NCI-H2029 treated with DMSO at 0.1 percent for 48 hours (cell line): Measurements from ENCODE around the gene GNB1.

Experiments used
- DNase-seq: peaks from one replicate; lab custom pipeline; 2025; lab: John Stamatoyannopoulos, UW

The GNB1 gene

GRCh38 chr1:1781526-1781903 is 109.4 kb downstream of the GNB1 start:
- no peak for DNase-seq

- DNase-seq, result no peak
These were observed 110.0 kb downstream of the GNB1 start for GRCh38 chr1:1780598-1781525.

- no peak for DNase-seq
These were observed 110.9 kb downstream of the GNB1 start for GRCh38 chr1:1779691-1780597.

DNA sequence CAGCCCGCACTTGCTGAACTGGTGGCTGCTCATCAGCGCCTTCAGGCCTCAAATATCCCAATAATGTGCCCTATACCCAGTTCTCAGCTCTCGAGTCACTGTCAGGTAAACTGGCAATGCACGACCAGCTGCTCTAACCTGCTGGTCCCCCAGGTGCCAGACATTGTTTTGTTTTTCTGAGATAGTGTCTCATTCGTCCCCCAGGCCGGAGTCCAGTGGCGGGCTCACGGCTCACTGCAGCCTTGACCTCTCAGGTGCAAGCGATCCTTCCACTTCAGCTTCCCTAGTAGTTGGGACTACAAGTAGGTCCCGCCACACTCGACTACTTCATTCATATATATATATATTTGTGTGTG is 111.6 kb downstream of the GNB1 start:
- DNase-seq, result no peak

DNA sequence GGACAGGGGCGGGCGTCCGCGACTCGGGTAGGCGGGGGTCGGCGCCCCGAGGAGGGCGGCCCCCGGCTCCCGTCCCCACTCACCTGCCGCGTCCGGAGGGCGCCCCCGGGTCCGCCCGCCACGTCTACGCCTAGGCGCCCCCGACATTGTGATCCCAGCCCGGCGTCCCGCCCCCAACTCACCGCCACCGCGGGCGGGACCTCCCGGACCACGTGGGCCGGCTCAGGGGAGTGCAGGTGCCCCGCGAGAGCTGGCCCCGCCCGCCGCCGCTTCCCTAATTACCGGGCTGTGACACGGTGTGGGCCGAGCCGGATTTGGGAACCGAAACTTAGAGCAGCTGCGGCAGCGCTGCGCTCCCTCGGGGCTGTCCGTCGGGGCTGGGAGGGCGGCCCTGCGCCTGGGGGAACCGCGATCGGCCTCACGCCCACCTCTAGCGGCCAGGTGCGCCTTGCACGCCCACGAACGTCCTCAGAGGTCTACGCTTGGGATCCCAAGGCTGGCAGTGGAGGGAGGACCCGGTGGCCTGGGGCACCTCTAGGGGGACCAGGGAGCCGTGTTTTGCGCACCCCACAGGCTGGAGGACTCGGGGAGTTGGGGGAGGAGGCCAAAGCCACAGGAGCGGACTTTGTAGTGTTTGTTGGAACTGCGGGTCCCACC is 112.1 kb downstream of the GNB1 start:
- DNase-seq, result no peak

DNA sequence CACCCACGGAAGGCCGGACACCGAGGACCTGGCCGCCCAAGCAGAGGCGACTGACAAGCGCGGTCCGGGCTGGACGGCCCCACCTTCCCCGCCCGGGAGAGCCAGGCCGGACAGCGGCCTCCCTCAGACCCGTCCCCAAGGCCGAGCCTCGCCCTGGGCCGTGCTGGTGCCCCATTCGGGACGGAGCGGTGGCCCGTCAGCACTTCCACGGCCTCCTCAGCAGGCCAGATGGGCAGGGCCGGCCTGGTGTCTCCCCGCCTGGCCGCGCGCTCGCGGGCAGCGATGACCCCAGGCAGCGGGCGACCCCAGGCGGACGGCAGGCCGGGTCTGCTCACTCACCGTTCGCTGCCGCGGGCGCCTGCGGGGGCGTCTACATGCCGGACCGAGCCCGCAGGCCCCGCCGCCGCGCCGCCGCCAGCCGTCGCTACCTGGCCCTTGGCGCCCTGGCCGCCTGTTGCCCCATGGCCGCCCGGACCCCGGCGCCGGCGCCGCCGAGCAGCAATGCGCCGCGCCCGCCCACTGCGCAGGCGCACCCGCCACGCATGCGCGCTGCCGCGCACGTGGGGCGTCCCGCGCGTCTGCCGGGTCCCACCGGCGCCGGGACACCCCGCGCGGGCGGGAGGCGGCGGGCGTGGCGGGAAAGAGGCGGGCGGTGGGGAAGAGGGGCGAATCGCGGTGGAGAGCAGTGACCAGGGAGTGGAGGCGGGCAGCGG is 112.8 kb downstream of the GNB1 start, which contains the start of gene NADK:
Gene NADK (minus strand): TSS at position 521 of the 713 bp plus-strand sequence. CDS start 13,064 bp downstream, outside the sequence.
- DNase-seq, result no peak

DNA sequence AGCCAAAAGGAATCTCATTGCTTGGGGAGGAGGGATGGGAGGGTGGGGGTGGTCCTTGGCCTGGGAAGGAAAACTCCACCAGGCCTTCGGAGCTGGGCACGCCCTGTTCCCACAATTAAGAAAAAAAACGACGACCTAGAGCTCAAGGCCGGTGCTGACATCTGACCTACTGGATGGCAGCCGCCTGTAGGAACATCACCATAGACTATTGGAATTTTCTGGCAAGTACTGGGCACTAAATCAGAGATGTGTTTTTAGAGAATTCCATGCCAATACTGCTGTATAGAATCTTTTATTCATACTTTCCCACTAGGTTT is 113.3 kb downstream of the GNB1 start:
- no peak for DNase-seq

DNA sequence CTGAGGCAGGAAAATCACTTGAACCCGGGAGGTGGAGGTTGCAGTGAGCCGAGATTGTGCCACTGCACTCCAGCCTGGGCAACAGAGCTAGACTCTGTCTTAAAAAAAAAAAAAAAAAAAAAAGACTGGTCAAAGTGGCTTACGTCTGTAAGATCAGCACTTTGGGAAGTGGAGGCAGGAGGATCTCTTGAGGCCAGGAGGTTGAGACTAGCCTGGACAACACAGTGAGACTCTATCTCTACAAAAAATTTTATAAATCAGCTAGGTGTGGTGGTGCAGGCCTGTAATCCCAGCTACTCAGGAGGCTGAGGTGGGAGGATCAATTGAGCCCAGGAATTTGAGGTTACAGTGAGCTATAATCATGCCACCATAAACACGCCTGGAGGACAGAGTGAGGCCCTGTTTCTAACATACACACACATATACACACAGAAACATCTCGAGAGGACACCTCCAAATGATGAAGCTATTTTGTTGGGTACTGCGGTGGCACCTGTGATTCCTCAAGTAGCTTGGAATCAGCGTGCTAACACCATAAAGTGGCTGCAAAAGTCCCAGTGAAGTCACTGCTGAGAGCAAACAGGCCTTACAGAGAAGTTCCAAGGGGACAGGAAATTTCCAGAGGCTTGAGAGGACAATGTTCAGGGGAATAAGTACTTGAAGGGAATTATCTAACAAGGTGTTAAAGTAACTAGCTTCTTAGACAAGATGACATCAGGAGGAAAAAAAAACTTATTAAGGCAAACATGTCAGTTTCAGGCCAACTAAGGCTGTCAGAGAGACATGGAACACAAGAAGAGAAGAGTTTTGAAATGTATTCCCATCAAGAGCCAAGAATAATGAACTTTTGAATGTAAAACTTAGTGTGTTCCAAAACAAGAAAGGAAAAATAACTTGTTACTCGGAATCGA is 114.0 kb downstream of the GNB1 start:
- no peak for DNase-seq

DNA sequence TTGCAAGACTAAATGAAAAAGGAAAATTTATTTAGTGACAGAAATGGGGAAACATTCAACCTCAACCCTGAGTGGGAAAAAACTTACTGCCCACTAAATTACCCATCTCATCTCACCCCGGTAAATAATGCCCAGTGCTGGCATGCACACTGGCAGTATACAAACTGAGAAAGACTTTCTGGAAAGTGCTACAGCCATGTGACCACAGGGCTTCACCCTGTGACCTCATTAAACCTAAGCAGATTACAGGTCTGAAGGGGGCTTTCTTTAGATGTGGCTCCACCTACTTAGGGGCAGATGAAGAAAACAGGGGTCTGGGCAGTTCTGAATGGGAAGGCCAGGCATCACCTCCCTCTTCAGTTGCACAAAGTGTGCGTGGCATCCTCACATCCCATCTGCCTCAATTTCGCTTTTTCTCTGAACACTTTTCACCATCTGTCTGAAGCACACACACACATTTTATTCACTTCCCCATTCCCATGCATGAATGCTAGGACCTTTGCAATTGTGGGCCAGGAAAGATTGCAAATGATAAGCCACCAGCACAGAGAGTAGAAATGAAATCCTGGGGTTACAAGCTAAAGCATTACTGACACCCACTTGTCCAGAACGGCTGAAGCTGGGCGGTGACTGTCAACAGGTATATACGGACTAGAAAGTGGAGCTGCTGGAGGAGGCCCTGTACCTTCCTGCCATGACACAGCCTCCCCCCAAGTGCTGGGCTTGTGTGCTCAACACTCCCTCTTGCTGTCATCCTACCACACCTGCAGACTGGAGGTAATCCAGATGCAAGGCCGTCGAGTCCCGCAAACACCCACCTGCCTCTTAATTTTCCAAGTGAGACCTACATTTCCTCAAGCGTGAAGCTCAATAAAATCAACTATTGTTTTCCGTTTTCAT is 115.3 kb downstream of the GNB1 start:
- DNase-seq, result no peak

- no peak for DNase-seq
These were observed 117.0 kb downstream of the GNB1 start for GRCh38 chr1:1773874-1774273.

DNA sequence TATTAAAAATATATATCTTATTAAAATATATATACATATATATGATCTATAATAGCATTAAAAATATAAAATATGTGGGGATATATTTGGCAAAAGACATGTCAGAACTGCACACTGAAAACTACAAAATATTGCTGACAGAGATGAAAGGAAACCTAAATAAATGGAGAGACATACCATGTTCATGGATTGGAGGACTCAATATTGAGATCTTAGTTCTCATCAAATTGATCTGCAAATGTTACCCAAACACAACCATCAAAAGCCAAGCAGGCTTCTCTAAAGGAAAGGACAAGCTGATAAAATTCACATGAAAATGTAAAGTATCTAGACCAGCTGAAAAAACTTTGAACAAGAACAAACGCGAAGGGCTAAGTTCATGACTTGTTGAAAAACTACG is 119.8 kb downstream of the GNB1 start:
- DNase-seq, result no peak

- no peak for DNase-seq
These were observed 120.8 kb downstream of the GNB1 start for GRCh38 chr1:1770102-1770501.

GRCh38 chr1:1768249-1768992 is 122.5 kb downstream of the GNB1 start:
- DNase-seq, result no peak

DNA sequence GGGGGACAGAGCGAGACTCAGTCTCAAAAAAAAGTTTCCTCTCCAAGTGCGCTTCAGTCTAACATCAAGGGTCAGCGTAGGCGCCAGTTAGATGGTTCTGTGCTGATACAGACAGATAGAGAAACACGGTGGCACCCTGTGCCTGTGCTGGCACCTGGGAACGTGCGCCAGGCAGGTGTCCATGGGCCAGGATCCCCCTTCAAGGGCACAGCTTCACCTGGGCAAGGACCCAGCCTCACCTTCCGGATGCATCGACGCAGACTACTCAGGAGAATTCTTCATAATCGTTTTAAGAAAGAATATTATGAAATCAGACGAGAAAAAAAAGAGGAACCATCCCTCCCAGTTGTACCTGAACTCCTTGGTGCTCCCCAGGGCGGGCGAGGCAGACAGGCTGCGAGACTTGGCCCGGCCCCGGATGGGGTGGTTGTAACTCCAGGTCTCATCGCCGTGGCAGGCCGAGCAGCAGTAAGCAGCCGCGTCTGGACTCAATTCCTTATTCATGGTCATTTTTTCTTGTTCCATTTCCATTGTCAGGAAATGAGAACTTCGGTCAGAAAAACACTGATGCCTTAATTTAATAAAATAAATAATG is 125.9 kb downstream of the GNB1 start:
- no peak for DNase-seq

GRCh38 chr1:1763657-1764621 is 126.9 kb downstream of the GNB1 start:
- no peak for DNase-seq

DNA sequence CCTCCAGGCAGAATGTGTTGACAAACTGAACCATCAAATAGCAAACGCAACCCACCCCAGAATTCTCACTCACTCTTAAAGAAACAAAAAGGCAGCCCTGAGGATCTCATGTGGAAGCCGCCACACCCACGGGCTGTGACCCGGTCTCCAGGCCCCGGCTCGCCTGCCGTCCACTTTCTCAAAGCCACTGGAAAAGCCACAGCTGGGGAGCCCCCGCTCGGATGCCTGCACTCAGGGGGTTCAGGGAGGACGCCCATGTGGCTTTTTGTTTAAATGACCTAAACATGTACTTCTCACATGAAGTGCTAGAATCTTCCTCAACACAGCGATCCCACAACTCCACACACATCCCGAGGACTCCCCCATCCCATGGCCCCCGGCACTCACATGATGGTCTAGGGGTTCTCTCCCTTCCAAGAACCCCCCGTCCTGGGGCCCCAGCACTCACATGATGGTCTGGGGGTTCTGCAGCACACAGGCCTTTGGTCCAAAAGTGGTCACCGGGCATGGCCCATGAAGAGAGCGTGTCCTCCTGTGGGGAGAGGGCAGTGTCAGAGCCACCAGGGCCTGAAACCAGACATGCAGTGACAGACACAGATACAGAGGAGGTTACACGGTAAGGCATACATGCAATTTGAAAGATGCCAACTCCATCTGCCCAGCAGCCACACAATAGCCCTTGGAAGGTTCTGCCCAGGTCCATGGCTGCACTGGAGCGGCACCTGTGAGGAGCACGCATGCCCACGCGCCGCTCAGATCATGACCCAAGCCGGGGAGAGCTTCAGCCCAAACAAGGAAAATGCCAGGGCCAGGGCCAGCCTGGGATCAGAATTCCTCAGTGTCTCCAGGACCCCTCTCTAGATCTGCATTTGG is 129.1 kb downstream of the GNB1 start:
- DNase-seq, result no peak
